ENCODE measurements around the gene ZNF586.
"Not testable (repeated sequence)": the region's sequence is repeated elsewhere in the genome, so short reads cannot be mapped to it uniquely, and the experiment has no call there.

The ZNF586 gene

DNA sequence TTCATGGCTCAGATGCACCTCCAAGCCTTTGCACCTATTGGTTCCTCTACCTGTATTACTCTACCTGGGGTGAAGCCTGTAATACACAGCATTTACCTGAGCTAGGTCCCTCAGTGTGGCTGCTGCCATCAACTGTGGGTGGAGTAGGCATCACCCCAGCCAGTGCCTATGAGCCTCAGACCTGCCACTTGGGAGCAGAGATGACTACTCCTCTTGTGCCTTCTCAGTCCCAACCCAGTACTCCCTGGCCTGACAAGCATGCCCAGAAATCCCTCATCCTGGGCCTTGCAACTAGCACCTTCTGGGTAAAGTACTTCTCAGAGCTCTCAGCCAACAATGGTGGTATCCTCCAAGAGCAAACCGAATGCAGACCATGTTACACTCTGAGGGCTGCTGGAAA is 27.1 kb downstream of the ZNF586 start:
- not testable (repeated sequence) for DNase-seq (ENCODE audit: low spot score)

DNA sequence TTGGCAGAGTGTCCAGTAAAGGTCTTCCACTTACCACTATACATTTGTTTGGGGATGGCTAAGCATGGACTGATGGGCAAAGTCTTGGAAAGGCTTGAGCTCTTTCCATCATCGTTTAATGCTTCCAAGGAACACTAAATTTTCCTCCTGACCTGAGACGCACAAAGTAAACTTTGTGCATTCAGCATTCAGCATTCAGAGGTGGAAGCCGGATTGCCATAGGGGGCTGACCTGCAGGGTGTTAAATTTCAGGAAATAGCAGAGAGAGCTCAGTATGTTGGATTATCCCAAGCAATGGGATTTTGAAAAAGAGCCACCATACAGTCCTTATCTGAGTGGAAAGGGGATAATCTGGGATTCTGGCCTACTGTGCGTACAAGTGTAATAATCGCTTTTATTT is 31.2 kb downstream of the ZNF586 start:
- no peak for DNase-seq (ENCODE audit: low spot score)

DNA sequence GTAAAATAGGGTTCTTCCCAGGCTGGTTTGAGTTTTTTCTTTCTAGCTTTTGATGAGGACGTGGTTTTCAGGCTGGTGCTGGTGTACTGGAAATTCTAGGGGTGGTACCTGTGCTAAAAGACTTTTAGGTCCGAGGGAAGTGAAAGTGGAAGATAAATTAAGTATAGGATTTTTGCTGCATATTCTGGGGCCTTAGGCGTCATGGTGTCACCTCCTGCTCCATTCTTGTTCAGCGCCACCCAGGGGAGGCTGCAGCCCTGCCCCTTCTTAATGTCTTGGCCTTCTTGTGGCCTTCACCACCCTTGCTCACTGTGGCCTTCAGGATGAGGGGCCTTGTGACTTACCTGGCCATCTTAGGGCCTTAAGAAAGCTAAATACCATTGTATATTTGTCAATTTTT is 32.8 kb downstream of the ZNF586 start:
- DNase-seq (ENCODE audit: low spot score): no peak

DNA sequence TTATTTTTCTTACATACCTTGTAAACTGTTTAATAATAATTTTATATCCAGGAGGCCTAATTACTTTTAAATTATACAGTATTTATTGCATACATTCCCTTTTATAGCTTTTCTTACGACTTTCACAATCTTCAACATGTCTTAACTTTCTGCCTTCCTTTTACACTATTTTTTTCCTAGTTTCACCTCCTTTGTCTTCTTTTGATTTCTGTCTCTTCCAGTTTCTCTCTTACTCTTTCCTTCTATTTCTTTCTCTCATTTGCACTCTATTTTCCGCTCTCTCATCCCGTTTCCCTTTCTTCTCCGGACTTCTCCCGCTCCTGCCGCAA is 33.8 kb downstream of the ZNF586 start:
- no peak for DNase-seq (ENCODE audit: low spot score)

DNA sequence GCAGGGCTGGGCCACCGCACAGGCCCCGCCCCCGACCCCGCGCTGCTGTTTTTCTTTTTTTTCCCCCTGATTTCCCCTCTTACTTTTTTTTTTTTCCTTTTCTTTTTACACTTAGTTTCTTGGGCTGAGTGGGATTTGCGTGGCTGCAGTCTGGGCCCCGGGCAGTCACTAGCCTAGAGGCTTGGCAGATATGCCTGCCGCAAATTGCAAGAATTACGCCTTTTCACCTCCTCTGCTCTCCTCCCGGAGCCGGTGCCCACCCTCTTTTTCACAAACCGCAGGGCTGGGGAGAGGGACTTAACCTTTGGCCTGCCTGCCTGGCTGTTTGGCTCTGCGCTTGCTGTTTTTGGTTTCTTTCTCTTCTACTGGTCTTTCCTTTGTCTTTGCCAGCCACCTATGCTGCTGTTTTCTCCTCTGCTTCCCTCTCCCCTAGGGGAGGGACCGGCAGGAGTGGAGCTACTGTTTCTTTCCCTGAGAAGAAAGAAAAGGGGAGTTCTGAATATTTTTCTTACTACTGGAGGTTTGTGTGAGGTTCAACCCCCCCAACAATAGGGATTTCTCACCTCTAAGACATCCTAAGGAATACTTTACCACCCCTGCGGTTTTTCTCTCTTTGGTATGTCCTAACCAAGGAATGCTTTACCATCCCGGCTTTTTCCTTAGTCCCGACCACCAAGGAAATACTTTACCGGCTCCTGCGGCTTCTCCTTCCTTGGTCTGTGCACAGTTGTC is 34.3 kb downstream of the ZNF586 start:
- no peak for DNase-seq (ENCODE audit: low spot score)

DNA sequence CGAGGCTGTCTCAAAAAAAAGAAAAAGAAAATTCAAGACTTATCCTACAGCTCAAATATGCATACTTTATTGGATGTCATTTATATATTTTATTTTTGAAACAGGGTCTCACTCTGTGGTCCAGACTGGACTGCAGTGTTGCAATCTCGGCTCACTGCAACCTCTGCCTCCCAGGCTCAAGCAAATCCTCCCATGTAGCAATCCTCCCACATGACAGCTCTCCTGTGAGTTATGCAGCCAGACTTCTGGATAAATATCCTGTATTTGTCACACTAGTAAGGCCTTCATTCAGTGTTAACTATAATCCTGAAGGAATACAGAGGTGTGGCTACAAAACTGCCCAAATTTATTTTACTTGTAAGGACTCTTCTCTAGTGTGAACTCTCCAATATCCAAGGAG is 38.1 kb downstream of the ZNF586 start:
- no peak for DNase-seq (ENCODE audit: low spot score)

DNA sequence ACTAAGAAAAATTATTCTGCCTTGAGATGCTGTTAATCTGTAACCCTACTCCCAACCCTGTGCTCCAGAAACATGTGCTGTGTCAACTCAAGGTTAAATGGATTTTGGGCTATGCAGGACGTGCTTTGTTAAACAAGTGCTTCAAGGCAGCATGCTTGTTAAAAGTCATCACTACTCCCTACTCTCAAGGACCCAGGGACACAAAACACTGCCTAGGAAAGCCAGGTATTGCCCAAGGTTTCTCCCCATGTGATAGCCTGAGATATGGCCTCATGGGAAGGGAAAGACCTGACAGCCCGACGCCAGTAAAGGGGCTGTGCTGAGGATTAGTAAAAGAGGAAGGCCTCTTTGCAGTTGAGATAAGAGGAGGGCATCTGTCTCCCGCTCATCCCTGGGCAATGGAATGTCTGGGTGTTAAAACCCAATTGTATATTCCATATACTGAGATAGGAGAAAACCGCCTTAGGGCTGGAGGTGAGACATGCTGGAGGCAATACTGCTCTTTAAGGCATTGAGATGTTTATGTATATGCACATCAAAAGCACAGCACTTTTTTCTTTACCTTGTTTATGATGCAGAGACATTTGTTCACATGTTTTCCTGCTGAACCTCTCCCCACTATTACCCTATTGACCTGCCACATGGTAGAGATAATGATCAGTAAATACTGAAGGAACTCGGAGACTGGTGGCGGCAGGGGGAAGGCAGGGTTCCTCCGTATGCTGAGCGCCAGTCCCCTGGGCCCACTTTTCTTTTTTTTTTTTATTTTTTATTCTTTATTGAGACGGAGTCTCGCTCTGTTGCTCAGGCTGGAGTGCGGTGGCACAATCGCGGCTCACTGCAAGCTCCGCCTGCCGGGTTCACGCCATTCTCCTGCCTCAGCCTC is 41.2 kb downstream of the ZNF586 start:
- DNase-seq (ENCODE audit: low spot score): not testable (repeated sequence)

DNA sequence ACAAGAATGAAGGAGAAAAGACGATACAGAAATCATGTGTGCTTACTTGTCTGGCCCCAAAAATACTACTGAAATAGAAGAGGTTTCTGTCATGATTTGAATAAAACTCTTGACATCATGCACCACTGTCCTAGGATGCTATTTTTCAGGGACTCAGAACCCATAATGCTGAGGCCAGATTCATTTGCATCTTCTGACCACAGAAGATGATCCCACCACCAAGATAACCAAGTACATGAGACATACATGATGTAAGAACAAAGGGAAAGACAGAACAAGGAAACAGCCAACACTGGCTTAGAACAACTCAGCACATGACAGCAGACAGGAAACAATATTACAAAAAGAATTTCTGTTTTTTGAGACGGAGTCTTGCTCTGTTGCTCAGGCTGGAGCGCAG is 42.8 kb downstream of the ZNF586 start:
- DNase-seq (ENCODE audit: low spot score): no peak

DNA sequence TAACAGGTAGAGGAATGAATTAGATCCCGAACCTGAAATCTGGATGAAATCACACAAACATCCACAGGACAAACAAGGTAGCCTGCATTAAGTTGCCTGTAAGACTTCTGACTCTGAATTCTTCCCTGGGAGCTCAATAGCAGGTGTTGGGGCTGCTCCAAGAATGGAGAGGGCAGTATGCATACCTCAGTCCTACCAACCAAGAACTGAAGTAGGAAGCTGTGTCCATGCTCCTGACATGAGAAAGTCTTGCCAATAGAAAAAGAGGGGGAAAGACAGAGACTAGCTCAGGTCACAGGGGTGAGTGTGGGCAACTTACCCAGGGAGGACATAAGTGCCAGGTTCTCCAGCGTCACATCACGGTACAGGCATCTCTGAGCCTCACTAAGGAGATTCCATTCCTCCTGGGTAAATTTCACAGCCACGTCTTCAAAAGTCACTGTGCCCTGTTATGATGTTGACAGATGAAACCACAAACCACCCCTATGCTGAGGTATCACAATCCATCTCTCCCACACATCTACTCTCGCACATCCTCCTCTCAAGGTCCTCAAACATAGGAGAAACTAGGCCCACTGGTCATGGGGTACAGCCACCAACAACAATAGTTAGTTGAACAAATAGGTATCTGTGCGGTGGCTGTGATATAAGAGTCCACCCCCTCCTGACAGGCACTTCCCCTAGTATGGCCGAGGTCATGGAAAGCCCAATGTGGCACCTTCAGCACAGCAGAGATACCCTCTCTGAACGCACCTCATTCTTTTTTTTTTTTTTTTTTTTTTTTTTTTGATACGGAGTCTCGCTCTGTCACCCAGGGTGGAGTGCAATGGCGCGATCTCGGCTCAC is 43.7 kb downstream of the ZNF586 start:
- not testable (repeated sequence) for DNase-seq (ENCODE audit: low spot score)

DNA sequence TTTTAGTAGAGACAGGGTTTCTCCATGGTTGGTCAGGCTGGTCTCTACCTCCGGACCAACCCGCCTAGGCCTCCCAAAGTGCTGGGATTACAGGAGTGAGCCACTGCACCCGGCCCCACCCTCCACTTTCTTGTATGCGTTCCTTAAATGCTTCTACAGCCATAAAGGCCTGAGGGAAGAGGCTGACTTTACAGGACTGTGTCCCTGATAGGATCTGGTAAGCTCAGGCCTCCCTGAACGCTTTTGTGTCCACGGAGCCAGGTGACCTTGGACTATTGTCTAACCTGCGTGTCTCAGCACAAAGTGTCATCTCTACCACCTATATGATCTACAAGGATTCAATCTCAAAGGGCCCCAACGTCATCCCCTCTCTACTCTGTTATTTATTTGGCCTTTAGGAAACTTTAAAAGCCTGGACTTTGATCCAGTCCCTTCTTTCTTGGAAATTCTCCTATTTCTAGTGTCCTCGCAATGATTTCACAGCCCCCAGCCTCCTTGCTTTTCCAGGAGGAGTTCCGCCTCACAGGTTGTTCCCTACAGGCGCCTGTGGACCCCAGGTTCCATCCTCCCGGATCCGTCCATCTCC is 44.5 kb downstream of the ZNF586 start:
- no peak for DNase-seq (ENCODE audit: low spot score)

DNA sequence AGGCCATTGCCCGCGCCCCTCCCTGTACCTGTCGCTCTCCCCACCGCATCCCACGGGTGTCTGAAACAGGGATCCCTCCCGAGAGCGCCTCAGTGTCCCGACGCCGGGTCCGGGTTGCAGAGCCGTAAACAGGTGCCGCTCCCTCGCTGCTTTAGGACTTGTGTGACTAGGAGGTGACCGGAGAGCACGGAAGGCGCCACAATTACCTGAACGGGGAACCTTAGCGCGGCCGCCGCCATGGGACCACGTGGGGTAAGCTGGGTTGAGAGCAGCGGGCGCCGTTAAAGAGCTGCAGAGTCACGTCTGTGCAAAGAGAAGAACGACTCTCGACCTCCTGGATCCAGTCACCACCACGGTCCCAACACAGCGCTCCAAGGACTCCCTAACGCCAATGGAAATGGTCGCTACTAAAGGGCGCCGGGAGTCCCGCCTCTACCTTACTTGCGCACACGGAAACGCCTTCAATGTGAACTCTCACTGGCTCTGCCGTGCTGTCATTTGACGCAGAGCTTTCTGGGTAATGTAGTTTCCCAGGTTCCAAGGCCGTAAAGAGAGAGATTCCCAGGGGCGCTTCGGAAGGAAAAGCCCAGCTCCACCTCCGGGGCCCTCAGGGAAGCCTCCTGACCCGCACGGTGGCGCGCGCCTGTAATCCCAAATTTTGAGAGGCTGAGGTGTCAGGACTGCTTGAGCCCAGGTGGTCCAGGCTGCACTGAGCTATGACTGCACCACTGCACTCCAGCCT is 45.2 kb downstream of the ZNF586 start, which contains the start of gene ZNF552:
TSS of gene ZNF552 (minus strand) at position 409 of the 742 bp plus-strand sequence. CDS start at position 239, 170 bp downstream.
- peak; percentile 77 for DNase-seq (ENCODE audit: low spot score)

DNA sequence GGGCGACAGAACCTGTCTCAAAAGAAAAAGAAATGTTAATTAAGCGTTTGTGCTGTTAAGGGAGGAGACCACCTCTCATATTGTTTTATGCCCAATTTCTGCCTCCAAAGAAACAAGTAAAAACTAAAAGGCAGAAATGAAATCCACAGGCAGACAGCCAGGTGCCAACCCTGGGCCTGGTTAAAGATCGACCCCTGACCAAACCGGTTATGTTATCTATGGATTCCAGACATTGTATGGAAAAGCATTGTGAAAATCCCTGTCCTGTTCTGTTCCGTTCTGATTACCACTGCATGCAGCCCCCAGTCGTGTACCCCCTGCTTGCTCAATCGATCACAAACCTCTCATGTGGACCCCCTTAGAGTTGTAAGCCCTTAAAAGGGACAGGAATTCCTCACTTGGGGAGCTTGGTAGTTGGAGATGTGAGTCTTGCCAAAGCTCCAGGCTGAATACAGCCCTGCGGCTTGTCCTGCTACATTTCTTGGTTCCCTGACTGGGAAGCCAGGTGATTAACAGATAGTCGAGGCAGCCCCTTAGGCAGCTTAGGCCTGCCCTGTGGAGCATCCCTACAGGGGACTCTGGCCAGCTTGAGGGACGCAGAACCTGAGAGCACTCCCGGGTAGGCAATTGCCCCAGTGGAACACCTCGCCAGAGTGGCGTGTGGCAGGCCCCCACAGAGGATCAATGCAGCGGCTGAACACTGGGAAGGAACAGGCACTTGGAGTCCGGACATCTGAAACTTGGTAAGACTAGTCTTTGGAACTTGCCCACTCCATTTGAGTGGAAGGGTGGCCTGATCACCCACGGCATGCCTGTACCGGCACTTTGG is 46.0 kb downstream of the ZNF586 start:
- DNase-seq (ENCODE audit: low spot score): no peak

DNA sequence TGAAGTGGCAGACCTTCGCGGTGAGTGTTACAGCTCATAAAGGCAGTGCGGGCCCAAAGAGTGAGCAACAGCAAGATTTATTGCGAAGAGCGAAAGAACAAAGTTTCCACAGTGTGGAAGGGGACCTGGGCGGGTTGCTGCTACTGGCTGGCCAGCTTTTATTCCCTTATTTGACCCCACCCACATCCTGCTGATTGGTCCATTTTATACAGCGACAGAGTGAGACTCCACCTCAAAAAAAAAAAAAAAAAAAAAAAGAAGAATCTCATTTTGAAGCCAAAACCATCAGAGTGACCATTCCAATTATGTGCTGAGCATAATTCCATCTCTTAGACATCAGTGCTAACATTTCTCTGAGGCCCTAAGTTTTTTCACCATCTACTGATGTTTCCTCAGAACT is 47.2 kb downstream of the ZNF586 start:
- no peak for DNase-seq (ENCODE audit: low spot score)

DNA sequence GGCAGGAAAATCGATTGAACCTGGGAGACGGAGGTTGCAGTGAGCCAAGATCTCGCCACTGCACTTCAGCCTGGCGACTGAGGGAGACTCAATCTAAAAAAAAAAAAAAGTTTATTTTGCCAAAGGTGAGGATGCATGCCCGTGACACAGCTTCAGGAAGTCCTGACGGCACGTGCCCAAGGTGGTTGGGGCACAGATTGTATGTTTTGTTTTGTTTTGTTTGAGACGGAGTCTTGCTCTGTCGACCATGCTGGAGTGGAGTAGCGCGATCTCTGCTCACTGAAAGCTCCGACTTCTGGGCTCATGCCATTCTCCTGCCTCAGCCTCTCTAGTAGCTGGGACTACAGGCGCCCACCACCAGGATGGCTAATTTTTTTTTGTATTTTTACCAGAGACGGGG is 48.5 kb downstream of the ZNF586 start:
- no peak for DNase-seq (ENCODE audit: low spot score)

DNA sequence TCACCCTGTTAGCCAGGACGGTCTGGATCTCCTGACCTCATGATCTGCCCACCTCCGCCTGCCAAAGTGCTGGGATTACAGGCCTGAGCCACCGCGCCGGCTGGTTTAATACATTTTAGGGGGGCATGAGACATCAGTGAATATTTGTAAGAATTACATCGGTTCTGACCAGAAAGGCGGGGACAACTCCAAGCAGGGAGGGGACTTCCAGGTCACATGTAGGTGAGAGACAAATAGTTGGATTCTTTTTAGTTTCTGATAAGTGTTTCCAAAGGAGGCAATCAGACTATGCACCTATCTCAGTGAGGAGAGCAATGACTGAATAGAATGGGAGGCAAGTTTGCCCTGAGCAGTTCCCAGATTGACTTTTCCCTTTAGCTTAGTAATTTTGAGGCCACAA is 48.9 kb downstream of the ZNF586 start:
- no peak for DNase-seq (ENCODE audit: low spot score)

DNA sequence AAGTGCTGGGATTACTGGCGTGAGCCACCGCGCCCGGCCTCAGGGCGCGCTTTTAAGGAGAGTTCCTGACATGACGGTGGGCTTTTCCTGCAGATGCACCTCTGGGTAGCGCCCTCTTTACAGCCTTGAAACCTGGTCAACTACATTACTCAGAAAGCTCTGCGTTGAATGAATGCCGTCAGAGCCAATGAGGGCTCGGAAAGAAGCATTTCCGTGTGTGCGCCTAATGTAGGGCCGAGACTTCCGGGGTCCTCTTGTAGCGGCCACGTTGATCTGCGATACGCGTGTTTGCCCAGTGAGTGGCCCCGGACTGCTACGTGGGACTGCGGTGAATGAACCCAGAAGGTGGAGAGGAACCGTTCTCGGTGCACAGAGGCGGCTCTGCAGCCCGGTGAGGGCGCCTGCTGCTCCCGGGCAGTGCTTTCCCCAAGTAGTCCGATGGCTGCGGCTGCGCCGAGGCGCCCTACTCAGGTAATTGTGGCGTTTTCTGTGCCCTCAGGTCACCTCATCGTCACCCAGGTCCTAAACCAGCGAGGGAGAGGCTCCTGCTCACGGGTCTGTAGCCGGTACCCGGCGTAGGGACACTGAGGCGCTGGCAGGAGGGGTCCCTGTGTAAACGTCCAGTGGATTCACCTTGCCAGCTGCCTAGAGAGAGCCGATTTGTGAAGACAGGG is 50.1 kb downstream of the ZNF586 start:
- DNase-seq (ENCODE audit: low spot score): peak; percentile 83

DNA sequence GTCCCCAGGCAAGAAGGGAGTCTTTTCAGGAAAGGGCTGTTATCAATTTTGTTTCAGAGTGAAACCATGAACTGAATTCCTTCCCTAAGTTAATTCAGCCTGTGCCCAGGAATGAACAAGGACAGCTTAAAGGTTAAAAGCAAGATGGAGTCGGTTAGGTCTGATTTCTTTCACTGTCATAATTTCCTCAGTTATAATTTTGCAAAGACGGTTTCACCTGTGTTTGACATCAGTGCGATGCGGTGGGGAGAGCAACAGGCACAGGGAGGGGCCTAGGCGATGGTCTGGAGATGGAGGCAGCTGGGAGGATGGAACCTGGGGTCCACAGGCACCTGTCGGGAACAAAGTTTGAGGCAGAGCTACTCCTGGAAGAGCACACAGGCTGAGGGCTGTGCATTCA is 51.1 kb downstream of the ZNF586 start:
- no peak for DNase-seq (ENCODE audit: low spot score)

DNA sequence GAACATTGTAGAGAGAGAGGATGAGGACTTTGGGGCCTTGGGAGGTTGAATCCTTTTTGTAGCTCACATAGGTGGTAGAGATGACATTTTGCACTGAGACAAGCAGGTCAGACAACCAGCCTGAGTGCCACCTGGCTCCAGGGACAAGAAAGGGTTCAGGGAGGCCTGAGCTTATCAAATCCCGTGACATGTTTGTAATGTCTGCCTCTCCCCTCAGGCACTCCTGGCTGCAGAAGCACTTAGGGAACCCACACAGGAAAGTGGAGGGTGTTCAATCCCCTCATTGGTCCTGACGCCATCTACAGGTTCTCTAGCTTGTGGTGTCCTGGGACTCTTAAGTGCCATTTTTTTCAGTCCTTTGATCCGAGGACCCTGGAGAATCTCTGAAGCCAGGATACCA is 51.6 kb downstream of the ZNF586 start:
- DNase-seq (ENCODE audit: low spot score): not testable (repeated sequence)

DNA sequence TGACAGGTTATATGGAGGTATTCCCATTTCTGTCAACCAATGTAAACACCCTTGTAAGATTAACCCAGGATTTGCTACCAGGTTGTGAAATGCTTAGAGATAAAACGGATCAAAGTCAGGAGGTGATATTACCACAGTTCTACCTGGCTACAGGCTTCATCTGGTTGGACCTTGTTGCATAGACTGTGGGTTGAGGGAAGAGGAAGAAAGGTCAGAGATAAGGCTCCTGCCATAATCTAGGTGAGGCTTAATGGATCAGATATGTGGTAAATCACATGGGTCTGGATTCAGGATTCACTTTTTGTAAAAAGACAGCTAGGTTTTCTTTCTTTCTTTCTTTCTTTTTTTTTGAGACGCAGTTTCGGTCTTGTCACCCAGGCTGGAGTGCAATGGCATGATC is 52.0 kb downstream of the ZNF586 start:
- not testable (repeated sequence) for DNase-seq (ENCODE audit: low spot score)

DNA sequence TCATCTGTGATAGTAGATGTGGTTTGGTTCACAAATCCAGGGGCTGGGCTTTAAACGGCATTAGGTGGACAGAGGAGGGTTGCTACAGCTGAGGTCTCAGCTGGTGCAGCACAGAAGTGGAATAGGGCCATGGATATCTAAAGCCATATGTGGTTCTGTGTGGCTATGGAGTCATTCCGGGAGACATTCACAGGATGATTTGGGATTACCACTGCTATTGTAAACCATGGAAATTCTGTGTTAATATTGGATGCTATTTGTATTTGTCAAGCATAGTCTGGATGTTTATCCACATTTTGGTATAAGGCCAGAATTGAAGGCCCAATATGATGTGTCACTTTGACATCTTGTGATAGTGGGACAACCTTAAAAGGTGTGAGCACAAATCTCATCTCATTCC is 53.7 kb downstream of the ZNF586 start:
- not testable (repeated sequence) for DNase-seq (ENCODE audit: low spot score)

All from CD4-positive, alpha-beta T cell treated with Interleukin-6 at 100 ng/mL for 8 hours (primary cell).